AML-193 (cell line): ENCODE results near the gene SENP3.
A peak's percentile ranks its signal among the peaks of the same experiment; 100 is the strongest.

ENCODE experiments used
- DNase-seq, 2 experiments: peaks; one replicate each; lab custom pipeline; 2025; lab: John Stamatoyannopoulos, UW

The SENP3 gene

GRCh38 chr17:7561589-7562207 lies at the start of gene SENP3:
Gene SENP3 (plus strand): TSS chr17:7561919. CDS start chr17:7563077, 1,158 bp downstream.
- DNase-seq: peak; percentile 38 to 61

- DNase-seq: no peak
Measured at GRCh38 chr17:7512105-7512504, 49.6 kb upstream of the SENP3 start.

GRCh38 chr17:7512824-7513540 lies 48.7 kb upstream of the SENP3 start:
- no peak for DNase-seq

- DNase-seq: no peak
Measured at GRCh38 chr17:7513850-7514419, 47.8 kb upstream of the SENP3 start.

- no peak for DNase-seq
Measured at GRCh38 chr17:7515911-7516610, 45.7 kb upstream of the SENP3 start.

- no peak for DNase-seq
Measured at GRCh38 chr17:7523033-7523432, 38.7 kb upstream of the SENP3 start.

GRCh38 chr17:7528842-7529241 lies 32.9 kb upstream of the SENP3 start:
- no peak for DNase-seq

GRCh38 chr17:7530023-7530900 lies 31.5 kb upstream of the SENP3 start:
- DNase-seq: no peak

GRCh38 chr17:7538050-7538449 lies 23.7 kb upstream of the SENP3 start:
- DNase-seq: no peak

- DNase-seq: no peak
Measured at GRCh38 chr17:7538891-7539545, 22.7 kb upstream of the SENP3 start.

- no peak for DNase-seq
Measured at GRCh38 chr17:7541074-7541621, 20.6 kb upstream of the SENP3 start.

GRCh38 chr17:7544911-7545310 lies 16.8 kb upstream of the SENP3 start:
- no peak for DNase-seq

GRCh38 chr17:7548585-7549400 lies 12.9 kb upstream of the SENP3 start, which contains the start of gene TNFSF12:
Gene TNFSF12 (plus strand): TSS chr17:7549058. CDS start chr17:7549154, 96 bp downstream.
- DNase-seq: no peak

GRCh38 chr17:7549401-7550055 lies 12.2 kb upstream of the SENP3 start:
- no peak for DNase-seq

GRCh38 chr17:7550344-7550743 lies 11.4 kb upstream of the SENP3 start:
- DNase-seq: no peak

- no peak for DNase-seq
Measured at GRCh38 chr17:7551396-7551795, 10.3 kb upstream of the SENP3 start.

GRCh38 chr17:7552621-7553051 lies 9.1 kb upstream of the SENP3 start:
- DNase-seq: peak; percentile 76

- DNase-seq: no peak
Measured at GRCh38 chr17:7553356-7553755, 8.4 kb upstream of the SENP3 start.

GRCh38 chr17:7555320-7555948 lies 6.3 kb upstream of the SENP3 start:
- DNase-seq: no peak
